SH-SY5Y (cell line): ENCODE data around the gene PARD3.

Experiments used
- GATA2 ChIP-seq: IDR thresholded peaks from 2 replicates; pipeline ENCODE4 v1.6.1; 2011; ENCODE audit warnings: mild to moderate bottlenecking, low read depth, low read length
- GATA3 ChIP-seq: IDR thresholded peaks from 2 replicates; pipeline ENCODE4 v1.6.1; 2011; ENCODE audit warnings: low read depth, mild to moderate bottlenecking, low read length, moderate library complexity

DNA sequence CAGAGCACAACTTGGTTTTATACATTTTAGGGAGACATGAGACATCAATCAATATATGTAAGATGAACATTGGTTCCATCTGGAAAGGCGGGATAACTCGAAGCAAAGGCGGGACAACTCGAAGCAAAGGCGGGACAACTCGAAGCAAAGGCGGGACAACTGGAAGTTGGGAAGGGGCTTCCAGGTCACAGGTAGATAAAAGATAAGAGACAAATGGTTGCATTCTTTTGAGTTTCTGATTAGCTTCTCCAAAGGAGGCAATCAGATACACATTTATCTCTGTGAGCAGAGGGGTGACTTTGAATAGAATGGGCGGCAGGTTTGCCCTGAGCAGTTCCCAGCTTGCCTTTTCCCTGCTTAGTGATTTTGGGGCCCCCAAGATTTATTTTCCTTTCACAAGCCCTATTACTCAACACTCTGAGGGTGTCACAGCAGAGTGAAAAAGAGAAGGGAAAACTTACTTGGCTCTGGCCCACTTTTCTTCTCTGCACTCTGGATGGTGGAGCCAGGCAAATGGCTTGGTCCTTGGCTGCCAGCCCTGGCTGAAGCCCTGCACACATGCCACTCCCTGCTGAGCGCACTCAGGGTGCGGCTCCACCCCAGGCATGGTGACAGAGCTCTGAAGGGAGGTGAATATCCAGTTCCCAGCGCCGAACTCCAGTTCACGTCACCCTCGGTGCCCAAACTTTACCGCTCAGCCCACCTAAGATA is 46.7 kb downstream of the PARD3 start:
- TF ChIP-seq GATA2, result no peak
- no peak for TF ChIP-seq GATA3
